Hematopoietic multipotent progenitor cell treated with erythropoietin and hydrocortisone succinate and interleukin-3 and kit ligand, for 17 days (in vitro differentiated cells): Measurements from ENCODE around the gene PRR16.

Experiments
- DNase-seq: peaks from one replicate; pipeline ENCODE4 v3.0.0-alpha.2; 2015; ENCODE audit warnings: low spot score

The PRR16 gene

DNA sequence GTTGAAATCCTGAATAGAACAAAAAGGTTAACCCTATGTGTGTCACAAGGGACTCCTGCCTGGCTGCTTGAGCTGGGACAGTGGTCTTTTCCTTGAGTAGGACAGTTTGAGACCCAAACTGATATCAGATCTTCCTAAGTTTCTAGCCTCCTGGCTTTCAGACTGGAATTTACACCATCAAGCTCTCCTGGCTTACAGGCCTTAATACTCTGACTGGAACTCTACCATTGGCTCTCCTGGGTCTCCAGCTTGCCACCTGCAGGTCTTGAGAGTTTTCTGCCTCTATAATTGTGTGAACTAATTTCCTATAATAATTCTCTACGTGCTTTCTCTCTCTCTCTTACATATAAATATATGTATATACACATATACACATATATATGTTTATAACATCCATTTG lies 112.5 kb downstream of the PRR16 start:
- DNase-seq = no peak

DNA sequence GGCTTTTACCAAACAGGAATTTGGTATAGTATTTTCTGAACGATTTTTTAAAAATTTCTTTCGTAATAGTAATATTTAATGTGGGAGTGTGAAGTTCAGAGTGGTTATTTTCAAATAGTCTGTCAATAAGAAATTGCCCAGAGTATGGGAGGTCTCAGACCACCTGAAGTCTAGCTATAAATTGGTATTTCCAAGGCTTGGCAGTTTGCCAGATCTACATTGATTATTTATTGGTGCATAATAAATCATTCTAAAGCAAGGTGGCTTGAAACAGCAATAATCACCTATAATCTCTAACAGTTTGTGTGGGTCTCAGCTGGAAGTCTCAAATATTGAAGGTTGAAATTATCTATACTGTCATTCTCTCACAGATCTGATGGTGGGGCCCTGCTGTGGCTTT lies 118.5 kb downstream of the PRR16 start:
- DNase-seq = no peak

DNA sequence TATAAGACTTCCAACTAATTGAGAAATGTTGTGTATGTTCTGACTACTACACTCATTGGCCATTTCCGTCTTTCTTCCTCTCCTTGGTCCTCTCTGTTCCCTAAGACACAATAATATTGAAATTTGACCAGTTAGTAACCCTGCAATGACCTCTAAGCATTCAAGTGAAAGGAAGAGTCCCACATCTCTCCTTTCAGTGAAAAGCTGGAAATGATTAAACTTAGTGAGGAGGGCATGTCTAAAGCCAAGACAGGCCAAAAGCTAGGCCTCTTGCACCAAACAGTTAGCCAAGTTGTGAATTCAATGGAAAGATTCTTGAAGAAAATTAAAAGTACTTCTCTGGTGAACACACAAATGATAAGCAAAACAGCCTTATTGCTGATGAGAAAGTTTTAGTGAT lies 122.5 kb downstream of the PRR16 start:
- no peak for DNase-seq

DNA sequence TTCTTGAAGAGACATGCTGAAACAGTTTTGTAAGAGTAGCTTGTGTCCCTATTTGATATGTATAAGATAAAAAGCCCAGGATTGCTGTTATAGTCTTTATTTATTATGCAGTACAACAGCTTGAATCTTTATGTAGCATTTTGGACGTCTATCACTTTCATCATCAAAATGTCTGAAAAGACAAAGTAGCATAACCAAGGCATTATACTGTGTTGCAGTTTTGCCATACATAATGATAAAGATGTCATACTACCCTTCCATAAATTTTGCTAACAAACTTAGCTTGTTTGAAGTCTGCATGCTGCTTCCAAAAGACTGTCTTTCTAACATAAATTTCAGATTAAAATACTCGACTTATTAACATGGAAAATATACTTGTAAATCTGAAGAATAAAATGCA lies 127.8 kb downstream of the PRR16 start:
- DNase-seq = no peak

DNA sequence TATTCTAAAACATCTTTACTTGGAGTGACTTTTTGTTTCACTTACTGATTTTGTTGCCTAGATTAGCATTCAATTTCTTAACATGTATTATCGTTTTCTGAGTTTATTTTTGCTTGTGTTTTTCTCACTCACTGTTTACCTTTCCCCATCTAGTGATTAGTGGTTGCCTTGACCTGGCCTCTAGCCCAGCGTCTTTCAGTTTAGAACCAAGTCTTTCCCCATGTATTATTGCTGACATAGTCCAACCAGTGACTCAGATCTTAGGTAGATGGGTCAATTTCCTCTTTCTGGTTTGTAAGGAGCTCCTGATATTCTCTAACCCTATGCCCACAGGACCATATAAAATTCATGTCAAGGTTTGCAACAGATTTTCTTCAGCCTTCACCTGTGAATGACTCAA lies 135.5 kb downstream of the PRR16 start:
- no peak for DNase-seq

DNA sequence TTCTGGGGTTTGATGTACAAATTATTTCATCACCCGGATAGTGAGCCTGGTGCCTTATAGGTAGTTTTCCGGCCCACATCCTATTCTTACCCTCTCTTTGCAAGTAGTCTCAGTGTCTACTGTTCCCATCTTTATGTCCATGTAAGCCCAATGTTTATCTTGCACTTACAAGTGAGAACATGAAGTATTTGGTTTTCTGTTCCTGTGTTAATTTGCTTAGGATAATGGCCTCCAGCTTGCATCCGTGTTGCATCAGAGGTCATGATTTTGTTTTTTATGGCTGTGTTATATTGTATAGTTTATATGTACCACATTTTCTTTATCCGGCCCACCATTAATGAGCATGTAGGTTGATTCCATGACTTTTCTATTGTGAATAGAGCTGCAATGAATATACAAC lies 136.5 kb downstream of the PRR16 start:
- no peak for DNase-seq

DNA sequence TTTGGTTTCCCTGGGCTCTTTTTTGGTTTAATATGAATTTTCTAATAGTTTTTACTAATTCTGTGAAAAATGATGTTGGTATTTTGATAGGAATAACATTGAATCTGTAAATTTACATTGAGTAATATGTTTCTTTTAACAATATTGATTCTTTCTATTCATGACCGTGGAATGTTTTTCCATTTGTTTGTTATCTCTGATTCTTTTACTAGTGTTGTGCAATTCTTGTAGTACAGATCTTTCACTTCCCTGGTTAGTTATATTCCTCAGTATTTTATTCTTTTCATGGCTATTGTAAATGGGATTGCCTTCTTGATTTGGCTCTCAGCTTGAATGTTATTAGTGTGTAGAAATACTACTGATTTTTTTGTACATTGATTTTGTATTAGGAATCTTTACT lies 137.9 kb downstream of the PRR16 start:
- no peak for DNase-seq

DNA sequence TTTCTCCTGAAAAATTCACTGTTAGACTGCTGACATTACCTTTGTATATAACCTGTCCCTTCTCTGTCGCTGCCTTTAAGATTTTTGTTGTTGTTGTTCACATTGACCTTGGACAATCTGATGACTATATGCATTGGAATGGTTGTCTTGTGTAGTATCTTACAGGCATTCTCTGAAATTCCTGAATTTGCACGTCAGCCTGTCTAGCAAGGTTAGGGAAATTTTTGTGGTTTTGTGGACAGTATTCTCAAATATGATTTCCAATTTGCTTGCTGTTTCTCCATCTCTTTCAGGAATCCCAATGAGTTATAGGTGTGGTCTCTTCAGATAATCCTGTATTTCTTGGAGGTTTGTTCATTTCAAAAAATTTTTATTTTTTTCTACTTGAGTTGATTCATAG lies 140.8 kb downstream of the PRR16 start:
- DNase-seq = no peak

DNA sequence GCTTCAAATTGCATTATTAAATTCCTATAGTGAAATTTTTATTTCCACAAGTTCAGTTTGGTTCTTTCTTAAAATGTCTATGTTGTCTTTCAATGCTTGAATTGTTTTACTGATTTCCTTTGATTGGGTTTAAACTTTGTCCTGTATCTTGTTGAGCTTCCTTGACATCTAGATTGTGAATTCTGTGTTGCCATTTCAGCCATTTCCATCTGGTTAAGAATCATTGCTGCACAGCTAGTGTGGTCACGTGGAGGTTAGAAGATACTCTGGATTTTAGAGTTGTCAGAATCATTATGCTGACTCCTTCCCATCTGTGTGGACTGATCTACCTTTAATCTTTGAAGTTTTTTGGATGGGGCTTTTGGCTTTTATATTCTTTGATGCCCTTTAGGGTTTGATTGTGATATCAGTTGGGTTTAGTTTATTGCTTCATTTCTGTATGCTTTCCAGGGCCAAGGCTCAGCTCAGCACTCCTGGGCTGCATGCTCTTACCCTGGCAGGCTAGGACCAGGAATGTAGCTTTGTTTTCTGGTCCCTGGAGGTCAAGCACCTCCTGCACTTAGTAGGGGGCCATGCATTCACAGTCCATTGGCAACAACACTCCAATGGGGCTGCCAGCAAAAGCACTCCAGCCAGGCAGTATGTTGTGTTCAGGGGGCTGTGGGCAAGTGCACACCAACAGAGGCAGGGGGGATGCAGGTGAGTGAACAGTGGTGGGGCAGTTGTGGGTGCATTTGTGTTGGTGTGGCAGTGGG lies 141.4 kb downstream of the PRR16 start:
- no peak for DNase-seq

DNA sequence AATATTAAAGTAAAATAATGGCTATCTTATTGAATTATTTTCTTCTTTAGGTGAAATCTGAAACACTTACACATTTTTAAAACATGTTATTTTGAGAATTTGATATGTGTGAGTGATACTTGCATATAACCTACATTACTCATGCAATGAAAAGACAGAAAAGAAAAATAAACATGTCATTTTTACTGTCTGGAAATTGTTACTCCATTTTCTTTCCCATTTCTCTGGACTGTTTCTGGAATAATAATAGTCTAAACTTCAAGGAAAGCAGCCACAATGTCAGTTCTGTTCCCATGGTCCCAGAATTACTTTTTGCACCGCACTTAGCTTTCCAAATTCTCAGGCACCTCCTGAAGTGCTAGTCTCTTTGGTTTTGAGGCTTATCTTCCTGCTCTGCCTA lies 145.5 kb downstream of the PRR16 start:
- no peak for DNase-seq

DNA sequence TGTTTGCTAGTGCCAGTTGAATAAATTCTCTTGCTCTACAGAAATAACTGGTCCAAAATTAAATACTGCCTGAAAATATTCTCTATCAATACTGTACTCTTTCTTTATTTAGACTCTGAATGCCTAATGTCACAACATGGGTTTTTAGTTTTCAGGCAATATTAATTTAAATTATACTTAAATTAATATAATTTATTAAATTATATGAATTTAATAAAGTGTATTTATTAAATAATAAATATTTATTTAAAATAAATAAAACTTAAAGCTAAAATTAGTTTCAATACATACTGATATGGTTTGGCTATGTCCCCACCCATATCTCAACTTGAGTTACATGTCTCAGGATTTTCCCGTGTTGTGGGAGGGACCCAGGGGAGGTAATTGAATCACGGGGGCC lies 146.0 kb downstream of the PRR16 start:
- no peak for DNase-seq

DNA sequence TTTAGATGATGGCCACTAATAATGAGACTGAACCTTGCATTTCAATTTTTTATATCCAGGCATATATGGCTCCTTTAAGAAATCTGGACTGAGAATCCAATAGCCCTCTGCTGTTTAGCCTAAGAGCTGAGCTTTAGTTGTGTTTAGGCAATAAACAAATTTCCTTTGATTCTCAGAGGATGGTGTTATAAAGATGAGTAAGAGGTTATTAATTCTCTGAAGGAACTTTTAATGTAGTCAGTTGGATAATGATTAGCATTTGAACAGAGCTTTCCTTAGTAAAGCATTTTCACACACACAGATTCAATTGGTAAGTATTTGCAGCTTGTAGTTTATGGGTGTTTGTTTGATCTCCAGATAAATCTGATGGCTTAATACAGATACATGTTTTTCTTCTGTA lies 149.6 kb downstream of the PRR16 start:
- DNase-seq = no peak

DNA sequence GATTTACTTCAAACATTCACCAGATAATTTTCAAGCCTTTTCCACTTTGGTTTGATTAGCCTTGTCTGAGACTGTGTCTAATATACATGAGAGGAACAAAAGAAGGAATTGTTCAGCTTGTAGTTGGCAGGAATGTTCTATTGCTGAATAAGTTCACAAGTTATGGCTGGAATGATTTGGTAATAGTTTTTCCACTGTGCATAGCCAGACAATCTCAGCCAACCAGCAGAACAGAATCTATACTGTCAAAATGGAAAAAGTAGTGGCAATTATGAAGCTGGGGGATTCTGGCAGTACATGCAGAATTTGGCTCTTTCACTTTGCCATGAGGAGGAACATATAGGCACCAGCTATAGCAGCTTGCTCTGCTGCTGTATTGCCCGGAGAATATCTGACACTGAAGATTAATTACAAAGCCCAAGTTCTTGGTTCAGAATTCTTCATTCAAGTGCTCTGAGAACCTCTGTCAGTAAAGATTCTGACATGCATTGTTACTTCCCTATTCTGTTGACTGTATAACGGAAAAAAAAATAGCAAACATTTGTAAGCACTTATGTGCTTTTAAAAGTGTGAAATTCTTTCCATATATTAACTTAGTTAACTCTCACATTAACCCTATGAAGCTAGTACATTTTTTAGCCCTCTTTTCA lies 150.6 kb downstream of the PRR16 start:
- DNase-seq = no peak

DNA sequence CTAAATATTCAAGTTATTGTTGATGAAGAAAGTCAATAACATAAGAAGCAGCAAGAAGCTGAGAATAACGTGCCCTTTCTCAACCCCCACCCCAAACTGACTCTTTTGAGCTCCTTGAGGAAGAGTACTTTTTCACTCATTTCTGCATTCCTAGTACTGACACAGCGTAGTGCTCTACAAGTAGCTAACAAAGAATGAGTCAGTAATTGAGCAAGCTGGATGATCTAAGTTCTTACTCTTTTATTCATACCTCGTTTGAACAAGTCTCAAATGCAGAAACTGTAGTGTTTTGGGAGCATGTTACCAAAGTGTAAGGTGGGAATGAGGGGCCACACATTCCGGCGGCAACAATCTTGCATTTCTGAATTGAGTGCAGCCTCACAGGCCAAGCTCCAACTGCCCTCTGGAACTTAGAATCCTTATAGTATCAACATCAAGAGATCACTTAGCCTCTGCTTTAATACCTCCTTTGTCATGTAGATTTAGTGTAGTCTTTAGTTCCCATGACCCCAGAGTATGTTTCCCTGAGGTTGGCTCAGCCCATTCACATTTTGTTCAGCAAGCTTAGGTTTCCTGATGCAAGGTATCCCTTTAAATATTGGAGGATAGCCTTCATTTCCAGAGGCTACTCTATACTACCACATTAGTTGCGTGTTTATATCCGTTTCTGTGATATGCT lies 152.0 kb downstream of the PRR16 start:
- no peak for DNase-seq

DNA sequence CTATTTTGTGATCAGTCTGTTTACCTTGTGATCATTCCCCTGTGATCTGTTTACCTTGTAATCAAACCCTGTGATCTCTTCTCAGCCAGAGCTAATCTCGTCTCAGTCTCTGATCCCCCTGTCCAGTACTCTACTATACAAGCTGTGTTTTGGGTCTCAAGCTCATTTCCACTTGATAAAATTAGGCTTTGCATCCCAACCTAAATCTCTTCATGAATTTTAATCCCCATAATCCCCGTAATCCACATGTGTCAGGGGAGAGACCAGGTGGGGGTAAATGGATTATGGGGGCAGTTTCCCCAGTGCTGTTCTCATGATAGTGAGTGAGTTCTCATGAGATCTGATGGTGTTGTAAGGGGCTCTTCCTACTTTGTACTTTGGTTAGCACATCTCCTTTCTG lies 157.2 kb downstream of the PRR16 start:
- no peak for DNase-seq

DNA sequence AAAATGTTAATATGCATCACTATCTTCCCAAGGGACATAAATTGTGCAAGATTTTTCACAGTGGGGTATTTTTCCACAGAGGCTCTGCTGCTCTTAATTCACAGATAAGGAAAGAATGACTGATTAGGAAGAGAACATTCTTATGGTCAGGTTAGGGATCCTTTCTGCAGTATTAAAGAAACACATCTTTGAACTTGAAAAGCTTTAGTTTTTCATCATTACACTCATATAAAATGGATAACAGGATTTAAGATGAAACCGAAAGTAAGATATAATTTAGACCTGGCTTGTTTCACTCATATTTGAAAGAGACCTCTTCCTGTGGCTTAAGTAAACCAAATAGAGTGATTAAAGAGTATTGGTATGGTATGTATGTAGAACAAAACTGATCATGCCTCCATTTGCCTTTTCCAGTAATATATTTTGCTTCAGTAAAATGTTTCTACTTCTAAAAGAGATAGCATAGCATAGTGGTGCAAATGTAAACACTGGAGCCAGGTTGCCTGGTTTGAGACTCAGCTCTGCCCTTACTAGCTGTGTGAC lies 160.0 kb downstream of the PRR16 start:
- no peak for DNase-seq

DNA sequence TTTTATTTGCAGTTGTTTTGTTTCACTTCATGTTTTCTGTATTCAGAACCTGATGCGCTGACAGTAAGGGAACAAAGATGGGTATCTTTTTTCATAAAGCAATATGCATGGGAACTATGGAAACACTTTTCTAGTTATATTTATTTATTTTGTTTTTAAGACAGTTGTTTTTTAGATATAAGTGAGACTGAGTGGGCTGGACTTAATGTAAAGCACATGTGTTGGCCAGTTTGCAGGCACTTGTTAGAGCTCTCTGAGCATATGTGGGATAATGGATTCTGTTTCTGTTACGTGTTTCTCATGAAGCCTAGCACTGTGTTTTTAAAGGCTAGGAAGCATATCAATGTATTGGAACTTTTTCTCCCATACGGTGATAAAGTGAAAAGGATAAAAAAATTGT lies 164.1 kb downstream of the PRR16 start:
- no peak for DNase-seq

DNA sequence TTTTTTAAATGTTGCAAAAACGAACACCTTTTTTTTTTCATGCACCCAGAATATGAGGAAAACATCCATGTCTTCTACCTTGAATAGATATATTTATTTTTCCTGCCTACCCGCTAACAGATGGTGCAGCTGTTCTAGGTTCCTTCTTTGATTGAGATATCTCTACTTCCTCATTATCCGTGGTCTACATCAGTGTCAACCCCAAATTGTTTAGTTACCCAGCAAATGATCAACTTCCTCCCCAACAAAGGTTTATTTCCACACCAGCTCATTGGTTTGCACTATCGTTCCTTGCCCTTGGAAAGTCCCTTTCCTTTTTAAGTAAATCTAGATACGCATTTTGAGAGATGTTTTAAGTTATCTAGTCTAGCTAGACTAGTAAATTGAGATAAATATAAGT lies 166.4 kb downstream of the PRR16 start:
- DNase-seq = no peak

DNA sequence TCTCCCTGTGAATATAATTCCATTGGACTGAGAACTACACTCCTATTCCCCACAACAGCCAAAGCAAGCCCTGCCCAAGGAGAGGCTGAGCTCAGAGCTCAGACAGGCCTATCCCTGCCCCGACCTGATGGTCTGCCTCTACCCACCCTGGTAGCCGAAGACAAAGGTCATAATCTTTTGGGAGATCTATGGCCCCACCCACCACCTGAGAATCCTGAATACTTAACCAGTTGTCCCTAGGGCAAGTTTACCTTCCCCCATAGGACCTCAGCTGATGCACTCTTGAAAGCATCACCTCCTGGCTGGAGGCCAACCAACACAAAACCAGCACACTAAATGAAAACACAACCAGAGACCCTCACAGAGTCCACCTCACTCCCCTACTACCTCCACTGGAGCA lies 167.5 kb downstream of the PRR16 start:
- DNase-seq = no peak

DNA sequence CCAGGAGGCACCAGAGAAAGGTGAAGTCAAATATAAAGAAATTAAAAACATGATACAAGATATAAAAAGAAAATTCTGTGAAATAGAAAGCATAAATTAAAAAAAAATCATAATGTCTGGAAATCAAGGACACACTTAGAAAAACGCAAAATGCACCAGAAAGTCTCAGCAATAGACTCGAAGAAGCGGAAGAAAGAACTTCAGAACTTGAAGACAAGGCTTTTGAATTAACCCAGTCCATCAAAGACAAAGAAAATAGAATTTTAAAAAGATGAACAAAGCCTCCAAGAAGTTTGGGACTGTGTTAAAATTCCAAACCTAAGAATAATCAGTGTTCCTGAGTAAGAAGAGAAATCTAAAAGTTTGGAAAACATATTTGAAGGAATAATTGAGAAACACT lies 168.3 kb downstream of the PRR16 start:
- DNase-seq = no peak

DNA sequence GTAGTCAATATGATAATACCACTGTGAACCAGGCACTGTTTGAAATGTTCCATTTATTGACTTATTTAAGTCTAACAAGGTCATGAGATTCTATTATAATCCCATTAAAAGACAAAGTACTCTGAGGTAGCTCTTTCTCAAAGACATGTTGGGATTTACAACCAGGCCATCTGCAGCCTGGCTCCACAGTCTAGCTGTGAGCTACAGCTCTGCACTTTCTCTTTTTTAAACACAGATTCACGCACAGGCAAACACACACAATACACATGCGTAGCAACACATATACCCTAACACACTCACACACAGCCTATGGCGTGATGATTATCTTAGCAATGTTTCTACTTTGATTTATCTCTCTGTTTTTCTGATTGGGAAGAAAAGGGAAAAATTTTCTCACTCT lies 174.3 kb downstream of the PRR16 start:
- no peak for DNase-seq

DNA sequence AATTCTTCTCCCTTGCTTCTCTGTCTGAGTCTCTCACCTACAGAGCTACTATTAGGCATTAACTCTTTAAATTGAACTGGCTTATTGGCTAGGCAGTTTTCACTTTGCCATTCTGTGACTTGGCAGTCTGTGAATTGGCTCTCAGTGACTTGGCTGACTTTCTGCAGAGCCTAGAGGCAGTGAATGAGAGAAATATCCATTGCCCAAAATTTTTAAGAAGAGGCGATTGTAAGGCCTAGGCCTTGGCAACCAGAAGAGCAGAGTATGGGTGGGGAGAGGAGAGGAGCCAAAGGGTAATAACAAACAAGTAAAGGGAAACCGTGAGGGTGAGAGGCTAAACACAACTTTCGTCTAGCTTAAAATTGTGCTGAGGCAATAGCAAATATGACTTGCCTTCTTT lies 176.7 kb downstream of the PRR16 start:
- DNase-seq = no peak

DNA sequence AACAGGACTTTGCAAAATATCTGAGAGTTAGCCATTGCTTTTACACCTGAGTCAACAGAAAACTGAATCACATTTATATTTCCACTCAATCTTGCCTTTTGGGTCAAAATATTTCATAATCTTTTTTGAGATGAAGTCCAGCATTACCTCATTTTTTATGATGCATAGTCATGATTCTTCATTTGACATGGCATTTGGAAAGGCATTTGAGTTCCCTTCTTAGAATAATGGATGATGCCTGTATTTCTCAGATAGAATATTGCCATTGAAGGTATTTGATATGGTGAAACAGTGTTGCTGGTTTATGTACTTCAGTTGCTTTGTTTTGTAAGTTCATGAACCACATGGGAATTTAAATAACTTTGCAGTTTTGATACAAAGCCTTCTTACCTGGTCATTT lies 180.4 kb downstream of the PRR16 start:
- no peak for DNase-seq
